Hematopoietic multipotent progenitor cell treated with erythropoietin and hydrocortisone succinate and interleukin-3 and kit ligand, for 6 days (in vitro differentiated cells): Measurements from ENCODE around the gene ARGLU1.

Experiments
- DNase-seq: peaks from one replicate; pipeline ENCODE4 v3.0.0-alpha.2; 2015

Gene ARGLU1

DNA sequence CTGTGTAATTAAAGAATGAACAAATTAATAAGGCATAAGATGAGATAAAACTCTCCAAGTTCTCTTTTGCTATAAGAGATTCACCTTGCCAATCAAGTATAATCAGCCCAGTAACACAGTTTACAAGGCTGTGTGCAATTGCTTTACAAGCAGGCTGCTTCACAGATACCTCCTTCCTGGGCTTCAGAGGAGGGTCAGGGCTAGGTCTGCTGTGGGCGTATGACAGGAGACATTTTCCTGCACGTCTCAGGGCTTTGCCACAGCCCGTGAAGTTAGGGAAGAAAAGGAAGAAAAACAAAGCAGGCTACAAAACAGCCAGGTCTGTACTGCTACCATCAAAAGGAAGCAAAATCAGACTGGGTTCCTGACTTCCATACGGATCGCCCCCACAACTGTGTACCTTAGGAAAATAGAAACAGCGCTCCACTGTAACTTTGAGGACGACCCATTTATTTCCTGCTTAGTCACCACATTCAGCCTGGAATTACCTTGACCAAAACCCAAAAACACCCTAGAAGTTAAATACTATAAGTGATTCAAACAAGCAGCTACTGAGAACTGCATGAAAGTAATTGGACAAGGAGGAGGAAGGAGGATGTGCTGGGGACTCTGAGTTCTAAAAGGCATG is 44.9 kb downstream of the ARGLU1 start:
- DNase-seq, result no peak

DNA sequence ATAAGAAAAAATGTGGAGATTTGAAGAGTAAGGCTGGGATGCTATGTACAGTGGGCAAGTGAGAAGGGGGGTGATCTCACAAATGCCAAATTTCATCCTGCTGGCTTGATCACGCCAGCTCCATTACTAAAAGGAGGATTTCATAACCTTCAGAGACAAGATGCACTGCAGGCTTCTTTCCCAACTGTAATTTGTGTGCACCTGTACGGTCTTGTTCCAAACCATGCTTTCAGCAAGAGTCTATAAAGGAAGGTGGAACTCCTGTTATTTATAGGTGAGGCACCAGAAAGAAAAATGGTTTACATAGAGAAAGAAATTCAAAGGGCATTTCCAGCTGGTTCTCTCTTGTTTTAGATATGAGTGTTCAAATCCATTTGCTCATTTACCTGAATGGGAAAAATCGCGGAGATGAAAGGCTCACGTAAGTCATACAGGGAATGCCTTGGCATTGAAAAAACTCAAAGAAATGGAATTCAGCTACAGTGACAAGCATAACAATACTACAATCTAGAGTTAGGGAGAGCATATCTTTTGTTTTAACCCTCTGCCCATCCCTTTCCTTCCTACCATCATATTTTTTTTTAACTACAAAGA is 45.7 kb downstream of the ARGLU1 start:
- DNase-seq, result no peak

DNA sequence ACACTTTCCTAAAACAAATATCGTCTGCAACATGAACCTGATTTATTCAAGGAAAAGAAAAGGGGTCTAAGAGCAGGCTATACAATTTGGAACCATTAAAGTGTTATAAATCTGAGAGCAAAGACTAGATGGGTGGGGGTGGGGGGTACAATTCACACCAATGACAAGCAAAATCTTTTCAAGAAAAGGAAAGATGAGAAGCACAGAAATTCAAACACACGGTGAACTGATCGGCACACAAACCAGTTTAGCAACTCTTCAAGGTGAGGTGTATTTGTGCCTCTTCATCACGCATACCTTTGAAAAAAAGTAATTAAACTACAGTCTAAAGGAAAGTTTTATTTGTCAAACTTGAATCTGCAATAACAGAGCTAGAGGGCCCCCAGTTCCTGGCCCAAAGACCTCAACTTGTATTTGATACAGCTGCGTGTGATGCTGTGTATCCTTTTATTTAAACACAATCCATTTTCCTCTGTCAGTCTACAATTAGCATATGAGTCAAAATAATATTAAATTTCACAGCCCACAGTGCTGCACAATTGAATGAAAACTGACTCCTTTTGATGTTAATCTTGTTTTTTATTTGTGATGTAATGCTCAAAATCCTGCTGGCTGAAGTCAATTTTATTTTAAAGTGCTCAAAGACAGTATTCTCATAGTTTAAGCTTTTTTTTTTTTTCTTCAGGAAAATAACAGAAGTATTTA is 46.7 kb downstream of the ARGLU1 start:
- no peak for DNase-seq

DNA sequence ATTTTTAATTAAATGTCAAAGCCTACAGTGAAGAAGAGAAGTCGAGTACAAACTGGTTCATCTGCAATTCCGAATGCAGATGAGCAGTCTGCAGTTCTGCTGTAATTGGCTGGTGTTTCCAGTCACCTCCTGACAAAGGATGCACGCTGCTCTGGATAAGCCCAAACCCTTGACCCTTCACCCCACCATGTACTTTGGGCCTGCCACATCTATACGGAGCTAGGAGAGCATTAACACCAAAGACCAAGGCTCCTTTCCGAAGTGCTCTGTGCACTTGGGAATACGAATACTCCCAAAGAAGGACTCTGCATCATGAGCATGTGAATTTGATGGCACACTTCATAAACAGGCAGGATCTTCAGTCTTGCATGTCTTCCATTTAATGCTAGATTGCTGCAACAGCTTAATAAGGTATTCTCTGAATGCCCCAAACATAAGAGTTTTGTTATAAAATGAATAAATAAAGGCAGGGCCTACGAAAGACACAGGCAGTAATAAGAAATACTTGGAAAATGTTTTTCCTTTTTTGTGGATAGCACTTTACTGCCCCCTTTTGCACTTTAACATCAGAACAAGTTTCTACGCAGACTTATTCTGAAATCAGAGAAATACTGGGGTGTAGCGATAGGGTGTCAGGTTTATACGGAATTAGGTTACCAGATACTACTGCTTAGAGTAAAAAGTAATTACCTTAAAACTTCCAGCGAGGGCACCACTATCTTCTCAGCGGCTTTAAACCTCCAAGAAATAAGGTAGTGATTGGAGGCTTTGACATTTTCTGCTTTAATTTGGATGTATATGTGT is 47.5 kb downstream of the ARGLU1 start:
- DNase-seq, result peak; percentile 32

DNA sequence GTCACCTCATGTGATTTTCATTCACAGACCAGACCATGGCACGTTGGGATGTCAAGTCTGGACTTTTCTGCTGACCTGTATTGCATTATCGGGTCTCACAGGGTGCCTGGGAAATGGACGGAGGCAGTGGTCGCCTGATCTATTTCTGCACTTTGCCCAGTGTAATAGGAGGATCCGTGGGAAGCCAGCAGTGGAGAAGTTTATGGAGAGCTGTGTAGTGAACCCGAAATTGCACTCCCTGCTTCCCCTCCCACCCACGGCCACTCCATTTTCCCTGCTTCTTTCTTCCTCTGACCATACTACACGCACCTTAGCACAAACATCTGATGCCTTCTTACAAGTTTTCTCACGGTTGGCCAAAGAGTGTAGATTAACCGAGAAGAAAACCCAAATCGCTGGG is 49.4 kb downstream of the ARGLU1 start:
- no peak for DNase-seq

DNA sequence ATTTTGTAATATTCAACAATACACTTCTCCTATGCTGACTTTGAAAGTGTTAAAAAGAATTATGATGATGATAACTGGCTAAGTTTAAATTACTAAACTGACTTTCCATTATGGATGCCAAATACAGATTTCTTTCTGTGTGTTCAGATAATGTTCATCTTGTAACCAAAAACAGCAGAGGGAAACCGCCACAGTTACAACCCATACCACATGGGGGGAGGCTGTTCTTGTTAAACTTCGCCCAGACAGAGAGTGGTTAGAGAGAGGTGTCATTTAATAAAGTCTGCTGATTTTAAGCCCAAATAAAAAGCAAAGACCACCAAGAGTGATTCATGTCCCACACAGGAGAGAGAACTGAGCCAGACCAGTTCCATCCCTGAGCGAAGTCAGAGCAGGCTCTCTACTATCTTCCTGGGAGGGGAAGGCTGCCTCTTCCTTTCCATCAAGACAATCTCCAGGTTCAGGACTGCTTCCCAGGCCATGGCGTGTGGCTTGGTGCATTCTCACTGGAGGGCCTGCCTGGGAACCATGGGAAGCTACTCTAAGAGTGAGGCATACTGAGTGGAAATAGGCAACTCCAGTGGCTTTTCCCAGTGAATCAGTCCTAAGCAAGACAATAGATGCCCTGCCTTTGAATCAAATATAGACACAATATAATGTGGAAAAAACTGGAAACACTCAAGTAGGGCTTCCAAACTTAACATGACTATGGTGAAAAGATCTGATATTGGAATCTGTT is 50.7 kb downstream of the ARGLU1 start:
- DNase-seq, result no peak

DNA sequence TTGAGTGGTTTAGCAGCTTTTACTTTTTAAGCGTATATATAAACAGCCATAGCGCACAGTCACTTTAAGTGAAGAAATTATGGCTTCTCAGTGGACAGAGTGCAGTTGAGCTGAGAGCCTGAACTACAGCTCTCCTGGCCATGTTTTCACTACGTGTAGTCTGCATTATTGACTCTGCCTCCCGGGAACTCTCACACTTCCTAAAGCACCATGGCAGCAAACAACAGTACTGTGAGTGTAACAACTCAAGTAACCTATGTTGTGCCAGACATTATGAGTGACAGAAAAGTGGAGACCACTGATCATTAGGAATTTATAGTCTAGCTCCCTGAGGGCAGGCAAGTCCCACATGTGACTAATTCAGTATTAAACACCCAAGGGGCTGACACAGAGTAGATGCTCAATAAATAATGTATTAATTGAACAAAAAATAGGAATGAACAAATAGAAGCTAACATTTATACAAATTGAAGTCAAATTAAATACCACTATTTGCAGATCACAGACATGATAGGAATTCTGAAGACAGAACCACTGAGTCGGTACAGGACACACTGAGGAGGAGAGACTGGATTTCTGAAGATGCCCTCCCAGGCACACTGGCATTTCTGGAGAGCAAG is 52.2 kb downstream of the ARGLU1 start:
- DNase-seq, result no peak

DNA sequence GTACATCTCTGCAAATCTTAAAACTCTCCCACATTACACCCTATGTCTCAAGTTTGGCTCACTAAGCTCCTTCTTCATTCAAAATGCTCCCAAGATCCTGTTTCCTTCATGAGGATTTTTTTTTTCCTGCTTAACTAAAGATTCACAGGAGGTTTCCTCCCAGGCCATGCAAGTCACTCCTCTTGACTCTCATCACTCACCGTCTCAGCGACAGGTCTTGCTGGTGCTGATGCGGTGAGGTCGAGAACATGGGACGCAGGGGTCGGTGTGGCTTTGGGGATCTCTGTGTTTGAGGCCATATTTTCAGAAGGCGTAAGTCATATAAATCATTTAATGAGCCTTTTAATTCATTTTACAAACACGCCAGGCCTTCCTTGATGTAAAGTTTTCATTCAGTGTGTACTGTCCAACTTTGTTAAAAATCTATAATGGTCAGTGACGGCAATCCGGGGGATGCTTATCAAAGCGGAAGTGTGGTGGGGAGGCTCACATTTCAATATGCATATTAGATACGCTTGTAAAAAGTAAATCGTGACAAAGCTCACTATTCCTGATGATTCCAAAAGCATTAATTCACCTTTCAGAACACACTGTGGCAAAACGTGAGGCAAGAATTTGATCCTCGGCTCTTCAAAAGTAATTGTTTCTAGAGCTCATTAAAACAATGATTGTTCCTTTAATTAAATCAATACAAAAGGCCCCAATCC is 52.9 kb downstream of the ARGLU1 start:
- no peak for DNase-seq

DNA sequence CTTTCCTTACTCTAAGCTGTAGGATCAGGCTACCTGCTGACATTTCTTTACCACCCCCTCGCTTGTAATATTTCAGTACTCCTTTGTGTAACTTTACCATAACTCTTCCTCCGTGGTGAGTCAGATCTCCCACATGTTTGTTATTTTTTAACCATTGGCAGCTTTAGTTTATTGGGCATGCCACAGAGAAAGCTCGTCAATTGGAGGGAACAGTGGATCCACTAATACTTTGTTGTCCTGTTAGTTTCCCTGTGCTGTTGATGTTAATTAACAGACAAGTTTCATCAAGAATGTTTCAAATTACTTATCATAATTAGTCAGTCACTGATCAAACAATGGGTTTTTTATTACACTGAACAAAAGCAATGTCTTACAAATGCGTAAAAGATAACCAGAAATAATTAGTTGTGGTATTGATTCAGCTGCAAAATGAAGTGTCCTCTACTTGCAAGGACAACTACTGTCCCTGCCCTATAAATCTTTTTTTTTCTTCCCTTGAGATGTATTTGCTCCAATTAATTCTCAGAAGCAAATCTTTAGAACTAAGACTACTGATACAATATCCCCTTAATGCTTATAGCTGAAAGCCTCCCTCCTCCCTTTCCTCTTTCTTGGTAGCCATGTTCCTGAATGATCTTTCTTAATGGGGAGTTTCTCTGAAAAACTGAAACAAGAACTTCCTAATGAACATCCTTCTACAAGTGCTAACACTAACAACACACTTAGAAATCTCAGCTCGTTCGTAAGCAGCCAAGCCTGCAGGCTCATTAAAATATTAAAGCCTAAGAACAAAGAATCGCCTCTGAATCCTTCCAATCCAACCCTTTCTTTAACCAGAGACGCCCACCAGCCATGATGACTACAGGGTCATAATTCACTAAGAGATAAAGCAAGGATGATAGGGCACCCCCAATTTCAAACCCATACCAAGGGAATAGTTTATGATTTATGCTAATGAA is 54.6 kb downstream of the ARGLU1 start:
- no peak for DNase-seq

DNA sequence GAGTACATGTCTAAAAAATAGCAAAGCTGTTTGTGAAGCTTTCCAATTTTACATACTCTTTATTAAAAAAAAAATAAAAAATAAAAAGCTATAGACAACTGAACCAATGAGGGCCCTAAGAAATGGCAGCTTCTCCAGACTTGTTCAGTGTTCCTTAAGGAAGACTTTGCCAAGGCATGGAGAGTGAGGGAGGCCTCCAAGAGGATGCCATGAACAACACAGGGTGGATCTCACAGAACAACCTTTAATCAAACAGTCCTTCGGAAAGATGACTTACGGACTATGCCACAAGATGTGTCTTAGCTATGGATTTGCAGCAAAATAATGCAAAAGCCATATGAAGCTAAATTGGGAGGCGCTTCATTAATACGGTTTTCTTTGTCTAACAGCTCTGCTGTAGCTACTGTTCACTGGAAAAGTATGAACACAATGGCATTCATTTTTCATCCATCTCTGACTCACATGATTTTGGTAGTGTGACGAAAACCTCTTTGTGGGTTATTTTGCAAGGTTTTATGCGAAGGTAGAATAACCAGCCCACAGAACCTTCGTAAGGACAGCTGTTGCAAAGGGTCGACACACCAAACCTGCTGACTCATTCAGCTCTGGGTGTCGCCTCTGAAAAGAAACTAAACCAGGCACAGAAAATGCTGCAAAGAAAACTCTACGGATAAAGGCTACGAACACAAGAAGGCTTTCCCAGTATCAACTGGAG is 60.2 kb downstream of the ARGLU1 start:
- peak; percentile 89 for DNase-seq

DNA sequence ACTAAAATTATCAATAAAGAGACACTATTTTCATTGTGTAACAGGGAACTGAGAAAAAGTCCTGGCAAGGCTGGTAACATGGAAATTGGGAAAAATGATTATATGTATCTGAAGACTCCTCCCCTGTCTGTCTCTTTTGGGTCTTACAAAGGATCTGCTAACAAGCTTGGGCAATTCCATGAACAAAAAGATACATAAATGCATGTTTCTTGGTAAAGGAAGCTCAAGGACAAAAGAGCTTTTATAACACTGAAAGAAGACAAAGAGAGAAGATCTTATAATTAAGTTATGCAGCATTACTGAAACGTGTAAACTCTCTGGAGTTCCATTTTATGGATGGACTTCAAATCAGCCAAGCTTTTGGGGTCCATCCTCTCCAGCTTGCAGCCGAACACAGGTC is 61.7 kb downstream of the ARGLU1 start:
- DNase-seq, result no peak

DNA sequence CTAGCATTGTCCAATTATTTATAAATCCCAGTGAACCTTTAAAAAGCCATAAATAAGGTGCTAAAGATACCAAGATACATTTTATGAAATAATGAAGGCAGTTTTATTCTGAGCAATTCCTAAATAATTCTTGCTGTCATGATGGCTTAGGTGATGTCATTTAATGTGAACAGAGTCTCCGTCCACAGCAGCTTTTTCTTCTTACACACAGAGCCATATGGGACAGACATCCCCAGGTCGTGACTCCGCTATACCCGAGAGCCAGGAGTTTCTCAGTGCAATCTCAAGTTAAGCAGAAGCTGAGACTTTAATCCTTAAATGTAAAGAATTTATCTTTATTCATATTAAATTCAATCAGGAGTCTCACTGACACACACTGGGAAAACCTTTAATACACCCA is 62.2 kb downstream of the ARGLU1 start:
- DNase-seq, result no peak

DNA sequence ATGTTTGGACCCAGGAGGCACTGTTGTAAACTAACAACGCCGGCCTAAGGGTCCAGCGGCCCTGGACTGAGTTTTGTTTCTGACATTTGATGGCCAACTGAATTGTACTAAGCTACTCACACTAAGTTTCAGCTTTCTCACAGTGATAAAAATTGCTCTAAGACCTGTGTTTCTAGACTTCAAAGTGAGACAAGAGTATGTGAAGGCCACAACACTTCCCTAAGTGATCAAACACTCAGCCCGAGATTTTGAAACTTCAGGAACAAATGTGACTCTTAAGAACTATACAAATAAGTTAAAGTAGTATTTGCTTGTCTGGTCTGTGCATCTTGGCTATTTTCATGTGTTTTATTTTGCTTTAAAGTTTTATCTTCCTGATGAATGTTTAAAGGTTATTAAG is 62.6 kb downstream of the ARGLU1 start:
- no peak for DNase-seq

DNA sequence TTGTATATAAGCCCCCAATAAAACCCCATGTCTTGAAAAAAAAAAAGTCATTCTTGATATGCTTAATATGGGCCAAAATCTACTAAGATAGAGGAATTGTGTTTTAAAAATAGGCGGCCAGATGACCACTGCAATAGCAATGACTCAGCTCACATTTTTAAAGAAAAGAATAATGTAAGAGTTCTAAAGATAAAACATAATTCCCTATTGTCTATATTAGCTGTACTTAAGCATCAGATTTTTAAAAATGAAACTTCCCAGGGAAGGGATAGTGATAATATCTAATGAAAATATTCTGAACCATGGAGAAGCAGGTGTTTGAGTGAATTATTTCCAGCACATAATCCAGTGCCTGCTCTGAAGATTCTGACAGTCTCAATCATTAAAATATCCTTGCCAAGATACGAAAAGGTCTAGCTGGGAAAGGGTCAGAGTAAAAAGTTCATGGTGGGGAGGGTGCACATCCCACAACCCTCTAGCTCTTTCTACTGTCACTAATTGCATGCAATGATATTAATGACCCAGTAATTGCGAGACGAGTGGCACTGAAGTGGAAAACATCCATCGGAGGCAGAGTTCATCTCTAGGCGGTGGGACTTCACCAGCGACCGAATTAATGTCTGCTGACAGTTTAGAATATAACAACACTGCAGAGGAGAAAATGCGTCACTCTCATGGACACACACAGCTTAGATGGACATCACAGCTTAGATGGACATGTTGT is 64.0 kb downstream of the ARGLU1 start:
- no peak for DNase-seq

DNA sequence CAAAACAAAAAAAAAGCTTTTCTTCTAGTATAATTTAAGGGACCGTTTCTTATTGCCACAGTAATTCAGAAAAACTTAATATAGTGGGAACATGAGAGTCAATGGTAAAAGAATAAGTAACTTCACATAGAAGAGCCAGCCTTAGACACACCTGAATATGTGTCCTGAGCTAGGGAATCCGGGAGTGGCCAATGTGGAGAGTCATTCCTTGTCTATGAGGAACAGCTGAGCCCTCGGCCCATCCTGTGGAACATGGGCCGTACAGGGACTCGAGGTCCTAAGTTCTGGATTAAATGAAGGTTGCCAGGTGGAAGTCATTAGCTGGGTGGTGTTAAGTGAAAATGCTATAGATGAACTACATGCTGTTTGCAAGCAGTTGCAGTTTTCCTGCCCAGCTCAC is 64.7 kb downstream of the ARGLU1 start:
- DNase-seq, result no peak

DNA sequence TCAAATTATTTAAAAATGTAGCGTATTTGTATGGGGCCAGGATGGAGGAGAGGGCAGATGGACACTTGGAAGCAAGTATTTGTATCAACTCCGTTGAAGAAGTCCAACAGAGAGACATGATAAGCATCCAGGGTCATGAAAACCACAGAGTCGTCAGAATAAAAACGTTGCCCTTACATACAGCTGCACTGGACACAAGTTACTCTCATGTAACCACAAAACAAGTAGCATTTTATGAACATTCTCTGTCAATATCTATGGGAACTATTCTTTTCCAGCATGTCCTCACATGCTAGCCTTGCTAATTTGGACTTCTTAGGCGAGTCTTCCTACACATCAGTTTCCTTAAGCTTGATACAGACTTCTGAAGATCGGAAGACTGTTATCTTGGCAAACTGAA is 67.5 kb downstream of the ARGLU1 start:
- DNase-seq, result peak; percentile 58

DNA sequence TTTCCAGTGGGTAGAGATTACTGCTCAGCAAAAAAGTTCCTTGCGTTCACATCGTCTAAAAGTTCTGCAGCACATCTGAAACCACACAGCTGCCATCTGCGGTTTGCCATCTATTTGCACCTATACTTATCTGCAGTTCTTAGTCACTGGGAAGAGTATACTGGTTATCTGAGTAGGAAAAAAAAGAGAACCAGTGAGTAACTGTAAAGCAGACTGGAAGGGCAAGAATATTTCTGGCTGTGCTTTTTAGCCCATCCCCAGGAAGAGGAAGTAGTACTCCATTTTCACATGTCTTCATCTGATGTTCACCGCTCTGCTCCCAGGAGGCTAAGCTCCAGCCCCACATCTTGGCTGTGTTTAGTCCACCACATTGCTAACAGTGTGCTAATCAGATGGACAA is 68.0 kb downstream of the ARGLU1 start:
- peak; percentile 81 for DNase-seq

DNA sequence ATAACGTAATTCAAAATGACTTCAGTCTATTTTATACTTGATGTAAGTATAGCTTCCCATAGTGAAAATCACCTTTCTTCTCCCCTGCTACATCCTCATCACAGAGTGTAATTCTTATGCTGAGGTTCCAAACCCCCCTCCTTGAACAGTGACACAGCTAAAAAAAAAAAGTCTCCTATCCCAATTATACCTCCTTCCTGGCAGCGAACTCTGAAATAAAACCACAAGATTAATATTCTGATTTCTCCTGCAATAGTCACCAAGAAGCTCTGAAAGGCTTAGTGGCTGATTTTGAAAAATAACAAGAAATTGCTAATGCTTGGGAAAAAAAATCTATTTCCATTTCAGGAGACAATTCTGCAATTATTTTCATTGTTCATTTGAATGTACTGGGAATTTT is 68.8 kb downstream of the ARGLU1 start:
- DNase-seq, result peak; percentile 7

DNA sequence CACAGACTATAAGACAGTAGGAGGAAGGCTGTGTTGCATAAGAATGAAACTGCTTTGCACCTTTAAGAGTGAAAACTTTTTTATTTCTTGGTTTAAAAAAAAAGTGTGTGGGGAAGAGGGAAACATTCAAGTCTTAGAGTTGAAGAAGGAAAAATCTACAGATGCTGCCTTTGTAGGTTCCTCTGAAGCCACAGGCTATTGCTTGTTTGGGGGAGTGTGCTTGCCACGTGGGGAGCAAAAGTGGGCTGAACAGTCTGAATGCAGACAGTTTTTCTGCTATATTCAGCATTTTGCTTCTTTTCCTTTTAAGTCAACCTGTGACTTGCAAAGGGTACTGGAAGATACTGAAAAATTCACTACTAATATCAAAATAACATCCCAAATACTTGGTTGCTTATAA is 69.4 kb downstream of the ARGLU1 start:
- DNase-seq, result peak; percentile 13
